Activated CD4-positive, alpha-beta T cell treated with anti-CD3 and anti-CD28 coated beads for 1 hour (primary cell): ENCODE measurements around the gene CKS1B.

ENCODE experiments used
- DNase-seq: peaks from one replicate; pipeline ENCODE4 v3.0.0-alpha.2; 2020

CKS1B gene

GRCh38 chr1:155003227-155003765, 28.8 kb downstream of the CKS1B start:
- no peak for DNase-seq

- DNase-seq = no peak
Measured at GRCh38 chr1:155003766-155004351, 29.4 kb downstream of the CKS1B start.

DNA sequence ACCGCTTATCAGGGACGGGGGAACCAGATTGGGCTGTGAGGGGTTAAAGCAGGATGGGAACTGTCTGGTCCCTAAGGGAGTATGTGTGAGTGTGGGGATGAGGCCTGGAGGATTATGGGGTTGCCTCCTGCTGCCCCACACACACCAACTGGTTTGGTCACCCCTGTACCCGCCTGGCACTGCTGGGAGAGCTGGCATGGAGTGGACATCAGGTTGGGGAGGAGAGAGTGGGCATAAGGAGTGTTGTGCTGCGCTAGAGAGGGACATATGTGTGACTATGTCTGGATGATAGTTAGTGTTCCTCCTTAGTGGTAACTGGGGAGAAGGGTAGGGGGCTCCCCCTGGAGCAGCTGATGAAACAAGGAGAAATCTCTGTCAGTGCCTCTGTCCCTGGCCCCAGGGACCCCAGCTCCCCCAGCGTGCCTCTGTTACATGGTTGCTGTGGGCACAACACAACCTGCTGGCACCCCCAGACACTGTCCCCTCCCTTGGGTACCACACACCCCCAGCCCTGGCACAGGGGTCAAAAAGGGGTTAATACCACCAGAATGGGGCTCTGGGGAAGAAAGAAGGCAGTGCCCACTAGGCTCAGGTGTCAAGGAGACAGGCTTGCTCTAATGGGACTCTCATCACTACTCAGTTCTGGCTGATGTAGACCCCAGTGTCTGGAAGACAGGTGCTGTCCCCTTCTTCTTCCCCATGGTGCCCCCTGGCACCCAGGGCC, 30.0 kb downstream of the CKS1B start:
- DNase-seq = no peak

GRCh38 chr1:155005076-155006011, 30.9 kb downstream of the CKS1B start:
- DNase-seq = no peak

DNA sequence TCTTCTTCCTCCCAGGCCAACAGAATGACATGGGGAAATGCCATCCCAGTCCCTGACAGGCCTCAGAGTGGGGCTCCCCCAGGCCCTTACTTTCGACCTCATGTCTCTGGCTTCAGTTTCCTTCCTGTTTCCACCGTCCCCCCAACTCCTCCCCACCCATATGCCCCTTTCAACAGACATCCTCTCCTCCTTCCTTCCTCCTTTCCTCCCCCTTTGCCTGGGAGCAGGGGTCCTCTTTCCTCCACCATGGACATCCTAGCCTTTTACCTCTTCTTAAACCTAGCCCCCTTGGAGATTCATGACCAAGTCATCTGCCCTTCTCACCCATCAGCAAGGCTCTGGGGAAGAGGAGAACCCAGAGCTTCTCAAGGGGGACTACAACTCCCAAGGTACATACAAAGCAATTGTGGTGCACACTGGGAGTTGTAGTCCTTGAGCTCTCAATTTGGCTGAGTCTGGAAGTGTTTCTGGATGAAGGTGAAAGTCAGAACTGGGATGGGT, 32.2 kb downstream of the CKS1B start:
- DNase-seq = no peak

DNA sequence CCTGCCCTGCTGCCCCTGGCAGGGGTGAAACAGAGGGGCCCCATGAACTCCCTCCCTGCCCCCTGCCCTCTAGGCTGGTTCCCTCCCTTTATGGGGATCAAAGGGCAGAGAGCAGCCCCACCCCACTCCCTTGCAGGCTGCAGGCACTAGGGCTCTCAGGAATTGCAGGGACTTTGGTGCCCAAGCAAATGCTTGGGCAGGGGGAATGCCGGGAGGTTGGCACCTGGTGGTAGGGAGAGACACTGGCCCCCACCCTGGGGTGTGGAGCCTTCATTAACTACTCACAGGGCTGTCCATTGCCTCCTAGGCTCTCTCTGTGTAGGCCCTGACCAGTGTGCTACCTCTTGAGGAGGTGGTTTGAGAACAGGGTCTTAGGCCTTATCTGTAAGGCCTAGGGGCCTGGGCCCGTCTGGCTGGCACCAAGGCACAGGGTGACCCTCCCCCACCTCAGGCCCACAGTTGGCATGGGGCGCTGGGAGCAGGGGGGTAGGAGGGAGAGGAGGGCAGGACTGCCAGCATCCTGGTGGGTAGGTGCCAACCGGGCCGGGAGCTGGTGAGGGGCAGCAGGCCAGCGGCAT, 32.9 kb downstream of the CKS1B start:
- DNase-seq = no peak

DNA sequence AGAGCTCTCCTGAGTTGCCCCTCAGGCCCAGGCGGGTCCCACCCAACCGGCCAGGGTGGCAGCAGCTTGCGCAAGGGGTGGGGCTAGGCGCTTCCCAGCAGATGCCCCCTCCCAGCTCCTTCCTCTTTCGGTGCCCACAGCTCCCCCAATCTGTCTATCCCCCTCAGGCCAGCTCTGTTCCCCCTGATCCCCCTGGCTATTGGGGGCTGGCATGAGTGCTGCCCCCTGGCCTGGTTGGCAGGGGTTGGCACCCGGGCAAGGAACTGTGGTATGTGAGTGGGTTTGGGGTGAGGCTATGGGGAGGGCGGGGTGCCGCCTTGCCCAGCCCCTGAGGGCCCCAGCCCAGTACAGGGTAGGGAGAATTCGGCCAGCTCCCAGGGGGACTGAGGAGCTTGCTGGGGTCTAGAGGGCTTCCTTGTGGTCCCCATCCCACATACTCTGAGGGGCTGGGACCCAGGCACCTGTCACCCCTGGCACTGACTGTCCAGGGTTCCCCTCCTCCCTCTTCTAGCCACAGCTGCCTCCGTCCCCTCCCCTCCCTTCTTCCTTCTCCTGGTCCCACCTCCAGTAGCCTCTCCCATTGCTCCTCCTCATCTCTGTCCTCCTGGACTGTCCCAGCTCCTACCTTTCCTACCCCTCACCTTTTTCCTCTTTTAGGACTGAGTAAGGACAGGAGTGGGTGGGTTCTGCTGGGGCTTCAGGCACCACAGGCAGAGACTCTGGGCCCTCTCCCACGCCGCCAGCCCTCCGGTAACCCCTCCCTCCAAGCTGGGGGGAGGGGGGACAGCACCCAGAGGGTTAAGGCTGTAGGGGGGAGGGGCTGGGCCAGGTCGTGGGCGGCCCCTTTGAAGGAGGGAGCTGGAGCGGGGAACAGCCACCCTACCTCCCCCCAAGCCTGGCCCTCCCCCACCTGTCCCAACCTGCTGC, 33.8 kb downstream of the CKS1B start:
- no peak for DNase-seq

DNA sequence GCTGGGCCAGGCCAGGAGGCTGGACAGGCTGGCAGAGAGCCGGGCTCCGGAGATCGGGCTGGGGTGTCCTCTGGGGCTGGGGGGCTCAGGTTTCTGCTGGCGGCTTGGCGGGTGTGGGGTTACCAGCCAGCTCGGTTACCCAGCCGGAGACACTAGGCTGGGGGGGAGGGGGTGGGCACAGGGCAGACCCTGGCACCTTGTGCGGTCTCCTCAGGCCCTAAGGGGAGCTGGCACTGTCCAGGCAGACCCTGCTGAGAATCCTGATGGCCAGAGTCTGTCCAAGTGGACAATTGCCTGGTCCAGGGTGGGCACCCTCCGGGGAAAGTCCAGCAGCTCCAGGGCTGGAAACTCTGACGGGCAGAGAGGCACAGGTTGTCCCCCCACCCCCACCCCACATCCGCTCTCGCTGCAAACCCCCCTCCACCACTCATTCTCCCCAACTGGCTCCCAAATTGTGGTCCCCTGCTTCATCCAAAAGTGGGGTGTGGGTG, 34.8 kb downstream of the CKS1B start:
- DNase-seq = no peak

- DNase-seq = no peak
Measured at GRCh38 chr1:155009742-155010141, 35.3 kb downstream of the CKS1B start.

- no peak for DNase-seq
Measured at GRCh38 chr1:155010211-155010918, 35.9 kb downstream of the CKS1B start.

DNA sequence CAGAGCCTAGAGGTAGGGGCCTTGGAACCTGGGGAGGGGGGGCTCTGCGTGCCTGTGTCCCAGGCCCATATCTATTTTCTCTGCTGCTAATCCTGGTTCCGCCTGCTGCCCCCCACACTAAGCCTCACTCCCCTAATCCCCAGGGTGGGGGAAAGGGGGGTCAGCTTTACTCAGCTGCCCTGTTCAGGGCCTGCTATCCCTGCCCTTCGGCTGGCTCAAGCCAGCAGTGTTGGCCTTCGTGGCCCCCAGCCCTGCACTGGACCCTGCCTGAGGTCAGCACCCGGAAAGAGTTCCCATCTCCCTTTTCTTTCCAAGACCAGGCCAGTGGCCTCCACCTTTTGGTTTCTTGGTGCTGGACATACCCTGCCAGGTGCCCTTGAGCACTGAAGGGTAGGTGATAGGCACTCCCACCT, 36.5 kb downstream of the CKS1B start:
- DNase-seq = no peak

DNA sequence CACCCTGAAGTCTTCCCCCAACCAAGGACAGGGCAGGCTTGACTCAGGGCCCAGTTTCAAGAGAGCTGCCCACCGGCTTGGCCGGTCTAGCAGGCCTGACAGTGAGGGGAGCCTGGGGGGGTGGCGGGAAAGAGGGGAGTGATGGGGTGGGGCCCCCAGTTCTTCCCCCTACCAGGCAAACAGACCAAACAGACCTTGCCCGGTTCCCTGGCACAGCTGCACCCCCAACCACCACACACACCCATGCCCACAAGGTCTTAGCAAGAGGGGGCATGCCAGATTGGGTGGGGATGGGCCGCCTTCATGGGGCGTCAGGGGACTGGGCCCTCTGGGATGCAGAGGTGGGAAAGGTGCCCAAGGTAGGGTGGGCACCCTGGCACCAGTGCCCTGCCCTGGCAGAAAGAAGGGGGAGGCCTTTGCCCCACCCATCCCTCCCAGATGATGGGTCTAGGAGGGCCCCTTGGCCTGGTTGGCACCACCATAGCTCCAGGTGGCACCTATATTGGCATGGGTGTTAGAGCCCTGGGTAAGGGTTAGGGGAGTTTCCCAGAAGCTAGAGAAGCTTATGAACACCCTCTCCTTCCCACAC, 37.0 kb downstream of the CKS1B start:
- no peak for DNase-seq

DNA sequence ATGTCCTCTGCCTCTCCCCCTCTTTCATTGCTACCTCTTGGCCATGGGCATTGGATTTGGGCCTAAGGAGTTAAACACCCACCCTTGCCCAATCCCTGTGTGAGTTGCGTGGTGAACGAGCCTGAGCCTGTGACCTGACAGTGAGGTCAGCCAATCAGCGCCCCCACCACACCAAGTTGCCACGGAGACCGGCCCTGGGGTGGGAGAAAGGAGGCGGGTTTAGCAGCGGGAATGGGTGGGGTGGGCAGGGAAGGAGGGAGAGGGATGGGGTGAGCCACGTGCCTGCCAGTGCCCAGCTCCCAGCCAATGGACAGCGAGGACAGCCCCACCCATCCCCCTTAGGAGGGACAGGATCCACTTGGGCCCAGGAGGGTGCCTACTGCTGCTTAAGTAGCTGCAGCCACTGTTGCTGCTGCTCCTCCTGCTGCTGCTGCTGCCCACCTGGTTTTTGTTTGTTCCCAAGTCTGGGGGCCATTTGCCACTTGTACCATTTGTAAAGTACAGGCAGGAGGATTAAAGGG, 37.6 kb downstream of the CKS1B start:
- DNase-seq = no peak

DNA sequence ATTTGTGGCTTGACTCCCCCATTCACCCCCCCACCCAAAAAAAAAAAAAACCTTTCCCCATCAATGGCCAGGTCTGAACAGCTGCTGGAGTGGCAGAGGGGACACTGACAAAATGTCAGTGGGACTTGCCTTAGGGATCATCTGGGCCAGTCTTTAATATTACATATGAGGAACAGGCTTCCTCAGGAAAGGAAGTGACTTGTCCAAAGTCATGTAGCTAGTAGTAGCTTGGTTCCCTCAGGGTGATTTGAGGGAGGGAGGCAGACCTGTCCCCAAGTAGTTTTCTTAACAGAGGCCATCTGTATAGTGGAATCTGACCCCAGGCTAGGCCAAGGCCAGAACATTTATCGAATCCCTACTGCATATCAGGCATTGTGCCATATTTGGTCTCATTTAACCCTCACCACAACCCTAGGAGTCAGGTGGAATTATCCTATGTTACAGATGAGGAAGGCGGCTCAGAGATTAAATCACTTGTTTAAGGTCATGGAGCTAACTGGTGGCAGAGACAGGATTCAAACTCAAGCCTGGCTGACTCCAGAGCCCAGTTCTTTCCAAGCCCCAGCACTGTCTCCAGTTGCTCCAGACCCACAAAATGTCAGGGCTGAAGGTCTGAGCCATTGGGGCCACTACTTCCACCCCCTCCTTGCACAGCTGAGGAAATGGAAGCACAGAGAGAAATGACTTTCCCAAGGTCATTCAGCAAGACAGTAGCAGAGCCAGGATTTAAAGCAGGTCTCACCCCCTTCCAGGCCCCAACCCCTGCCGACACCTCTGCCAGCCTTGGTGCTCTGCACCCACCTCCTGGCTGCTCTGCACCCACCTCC, 38.5 kb downstream of the CKS1B start:
- no peak for DNase-seq

GRCh38 chr1:155013632-155014031, 39.2 kb downstream of the CKS1B start:
- DNase-seq = no peak

DNA sequence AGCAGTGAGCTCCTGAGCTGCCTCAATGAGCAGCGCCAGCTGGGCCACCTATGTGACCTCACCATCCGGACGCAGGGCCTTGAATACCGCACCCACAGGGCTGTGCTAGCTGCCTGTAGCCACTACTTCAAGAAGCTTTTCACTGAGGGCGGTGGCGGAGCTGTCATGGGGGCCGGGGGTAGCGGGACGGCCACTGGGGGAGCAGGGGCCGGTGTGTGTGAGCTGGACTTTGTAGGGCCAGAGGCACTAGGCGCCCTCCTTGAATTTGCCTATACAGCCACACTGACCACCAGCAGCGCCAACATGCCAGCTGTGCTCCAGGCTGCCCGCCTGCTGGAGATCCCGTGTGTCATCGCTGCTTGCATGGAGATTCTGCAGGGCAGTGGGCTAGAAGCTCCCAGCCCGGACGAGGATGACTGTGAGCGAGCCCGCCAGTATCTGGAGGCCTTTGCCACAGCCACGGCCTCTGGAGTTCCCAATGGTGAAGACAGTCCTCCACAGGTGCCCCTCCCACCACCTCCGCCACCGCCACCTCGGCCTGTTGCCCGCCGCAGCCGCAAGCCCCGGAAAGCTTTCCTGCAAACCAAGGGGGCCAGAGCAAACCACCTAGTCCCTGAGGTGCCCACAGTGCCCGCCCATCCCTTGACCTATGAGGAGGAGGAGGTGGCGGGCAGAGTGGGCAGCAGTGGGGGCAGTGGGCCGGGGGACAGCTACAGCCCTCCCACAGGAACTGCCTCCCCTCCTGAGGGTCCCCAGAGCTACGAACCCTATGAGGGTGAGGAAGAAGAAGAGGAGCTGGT, 40.4 kb downstream of the CKS1B start:
- no peak for DNase-seq

GRCh38 chr1:155015527-155016230, 41.2 kb downstream of the CKS1B start:
- no peak for DNase-seq
